Stimulated activated CD4-positive, alpha-beta T cell treated with anti-CD3 and anti-CD28 coated beads, Interleukin-2, amount 100 ng/mL, for 4 hours (primary cell): ENCODE data around the gene TMEM255B.
"Not testable (repeated sequence)": the region's sequence is repeated elsewhere in the genome, so short reads cannot be mapped to it uniquely, and the experiment has no call there.

Experiments used
- DNase-seq: peaks from one replicate; pipeline ENCODE4 v3.0.0-alpha.2; 2020; ENCODE audit warnings: low read depth

TMEM255B gene

DNA sequence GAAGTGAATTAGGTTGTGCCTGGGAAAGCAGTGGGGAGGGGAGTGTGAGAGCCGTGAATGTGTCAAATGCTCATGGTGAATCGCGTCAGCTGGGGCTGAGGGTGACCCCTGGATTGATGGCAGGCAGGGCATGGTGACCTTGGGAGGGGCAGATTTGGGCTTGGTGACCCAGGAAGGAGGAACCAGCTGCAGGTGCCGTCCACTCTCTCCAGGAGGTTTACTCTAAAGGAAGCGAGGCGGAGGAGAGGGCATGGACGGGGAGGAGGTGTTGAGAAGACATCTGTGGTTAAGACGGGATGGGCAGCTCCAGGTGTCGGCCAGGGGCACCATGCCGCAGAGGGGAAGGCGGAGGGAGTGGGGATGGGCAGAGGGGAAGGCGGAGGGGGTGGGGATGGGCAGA lies 28.7 kb downstream of the TMEM255B start:
- DNase-seq, result no peak

DNA sequence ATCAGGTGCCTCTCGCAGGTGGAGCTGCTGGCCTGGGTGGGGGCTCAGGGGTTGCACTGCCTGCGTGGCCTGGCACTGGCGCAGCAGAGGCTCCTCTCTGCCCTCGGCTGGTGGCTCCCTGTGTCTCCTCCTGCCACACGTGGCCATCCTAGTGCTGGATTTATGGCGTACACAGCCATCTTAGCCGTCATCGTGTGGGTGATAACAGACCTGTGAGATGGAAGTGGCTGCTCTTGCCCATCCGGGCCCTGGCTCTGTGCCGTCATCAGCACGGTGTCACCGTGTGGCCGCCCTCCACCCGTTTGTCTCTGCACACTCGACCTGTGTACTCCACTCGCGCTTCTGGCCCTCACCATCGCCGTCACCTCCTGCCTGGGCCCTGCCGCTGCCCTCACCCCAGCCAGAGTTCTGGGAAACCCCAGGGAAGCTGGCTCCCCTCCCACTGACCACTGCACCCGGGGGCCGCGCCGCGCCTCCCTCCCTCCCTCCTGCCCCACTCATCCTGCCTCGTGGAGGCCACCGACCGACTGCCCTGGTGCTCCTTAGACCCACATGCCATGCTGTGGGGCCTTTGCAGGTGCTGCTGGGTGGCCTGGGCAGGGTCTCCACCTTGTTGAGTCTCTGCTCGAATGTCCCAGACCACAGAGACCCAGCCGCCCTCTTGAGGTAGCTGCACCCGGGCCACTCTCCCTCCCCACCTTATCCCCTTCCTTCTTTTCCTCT lies 29.5 kb downstream of the TMEM255B start:
- DNase-seq, result no peak

DNA sequence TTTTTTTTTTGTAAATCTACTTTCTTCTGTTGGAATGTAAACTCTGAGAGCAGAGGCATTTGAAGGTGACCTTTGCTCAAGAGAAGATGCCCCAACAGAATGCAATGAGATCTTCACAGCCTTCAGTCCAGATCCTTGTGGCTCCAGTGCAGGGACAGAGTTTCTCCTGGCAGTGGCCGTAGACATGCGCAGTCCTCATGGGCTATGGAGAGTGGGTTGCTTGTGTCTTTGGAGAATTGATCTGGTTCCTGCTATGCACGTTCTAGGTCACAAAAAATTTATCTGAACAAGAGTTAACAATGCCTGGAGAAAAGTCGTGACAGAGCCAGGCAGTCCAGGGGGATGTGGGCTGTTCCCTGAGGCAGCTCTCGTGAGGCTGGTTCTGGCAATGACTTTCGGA lies 30.1 kb downstream of the TMEM255B start:
- no peak for DNase-seq

DNA sequence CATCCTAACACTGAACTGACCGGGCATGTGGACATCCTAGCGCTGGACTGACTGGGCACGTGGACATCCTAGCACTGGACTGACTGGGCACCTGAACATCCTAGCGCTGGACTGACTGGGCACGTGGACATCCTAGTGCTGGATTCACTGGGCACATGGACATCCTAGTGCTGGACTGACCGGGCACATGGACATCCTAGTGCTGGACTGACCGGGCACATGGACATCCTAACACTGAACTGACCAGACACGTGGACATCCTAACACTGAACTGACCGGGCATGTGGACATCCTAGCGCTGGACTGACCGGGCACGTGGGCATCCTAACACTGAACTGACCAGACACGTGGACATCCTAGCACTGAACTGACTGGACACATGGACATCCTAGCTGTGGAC lies 30.9 kb downstream of the TMEM255B start:
- DNase-seq, result not testable (repeated sequence)

DNA sequence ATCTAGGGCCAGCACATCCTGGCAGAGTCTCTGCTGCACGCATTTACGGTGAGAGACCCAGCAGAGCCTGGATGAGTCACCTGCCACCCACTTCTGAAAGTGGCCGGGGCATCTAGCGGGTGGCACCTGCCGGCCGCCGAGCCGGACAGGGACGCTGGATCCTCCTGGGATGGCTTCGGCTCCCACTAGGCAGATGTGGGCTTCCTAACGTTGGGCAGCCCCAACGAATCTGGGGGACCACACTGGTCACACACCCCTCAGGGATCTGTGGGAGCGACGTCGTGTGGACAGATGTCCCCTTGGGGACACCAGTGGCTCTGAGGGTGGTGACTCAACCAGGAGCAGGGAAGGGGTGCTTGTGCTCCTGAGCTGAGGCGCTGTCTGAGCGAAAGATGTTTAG lies 32.2 kb downstream of the TMEM255B start:
- no peak for DNase-seq

DNA sequence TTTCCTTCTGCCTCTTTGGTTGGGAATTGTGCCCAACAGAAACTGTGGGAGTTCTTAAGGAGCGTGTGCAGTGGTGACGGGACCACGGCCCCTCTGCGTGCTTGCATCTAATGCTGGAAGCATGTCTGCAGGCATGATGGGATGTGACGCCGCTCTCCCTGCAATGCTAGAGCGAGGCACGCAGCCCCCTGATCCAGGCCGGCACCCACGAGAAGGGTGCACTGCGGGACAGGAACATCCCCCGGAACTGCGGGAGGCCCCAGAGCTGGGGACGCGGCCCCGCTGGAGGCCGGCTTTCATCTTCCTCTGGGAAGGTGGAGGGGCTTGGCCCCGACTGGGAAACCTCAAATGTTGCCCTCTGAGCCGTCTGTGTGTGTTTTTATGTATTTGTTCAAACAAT lies 32.7 kb downstream of the TMEM255B start:
- DNase-seq, result no peak

DNA sequence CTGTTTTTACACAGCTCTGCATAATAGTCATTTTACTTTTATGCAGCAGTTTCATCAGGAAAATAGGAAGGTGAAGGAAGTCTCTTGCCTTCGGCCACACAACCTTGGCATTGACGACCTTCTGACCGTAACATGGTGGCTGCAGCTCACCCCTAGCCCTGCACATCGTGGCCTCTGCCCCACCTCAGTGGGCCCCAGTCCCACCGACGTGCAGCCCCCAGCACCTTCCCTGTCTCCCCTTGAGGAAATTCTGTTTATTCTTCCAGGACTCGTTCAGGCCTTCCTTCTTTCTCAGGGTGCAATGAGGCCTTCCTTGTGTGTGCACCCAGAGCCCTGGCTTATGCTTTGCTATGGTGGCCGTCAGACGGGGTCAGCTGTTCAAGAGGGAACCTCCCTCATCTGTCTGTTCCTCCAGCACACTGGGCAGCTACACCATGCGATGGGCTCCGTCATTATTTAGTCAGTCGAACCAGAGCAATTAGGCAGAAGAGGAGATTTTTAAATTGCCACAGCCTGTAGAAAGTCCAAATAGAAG lies 33.3 kb downstream of the TMEM255B start:
- DNase-seq, result no peak

DNA sequence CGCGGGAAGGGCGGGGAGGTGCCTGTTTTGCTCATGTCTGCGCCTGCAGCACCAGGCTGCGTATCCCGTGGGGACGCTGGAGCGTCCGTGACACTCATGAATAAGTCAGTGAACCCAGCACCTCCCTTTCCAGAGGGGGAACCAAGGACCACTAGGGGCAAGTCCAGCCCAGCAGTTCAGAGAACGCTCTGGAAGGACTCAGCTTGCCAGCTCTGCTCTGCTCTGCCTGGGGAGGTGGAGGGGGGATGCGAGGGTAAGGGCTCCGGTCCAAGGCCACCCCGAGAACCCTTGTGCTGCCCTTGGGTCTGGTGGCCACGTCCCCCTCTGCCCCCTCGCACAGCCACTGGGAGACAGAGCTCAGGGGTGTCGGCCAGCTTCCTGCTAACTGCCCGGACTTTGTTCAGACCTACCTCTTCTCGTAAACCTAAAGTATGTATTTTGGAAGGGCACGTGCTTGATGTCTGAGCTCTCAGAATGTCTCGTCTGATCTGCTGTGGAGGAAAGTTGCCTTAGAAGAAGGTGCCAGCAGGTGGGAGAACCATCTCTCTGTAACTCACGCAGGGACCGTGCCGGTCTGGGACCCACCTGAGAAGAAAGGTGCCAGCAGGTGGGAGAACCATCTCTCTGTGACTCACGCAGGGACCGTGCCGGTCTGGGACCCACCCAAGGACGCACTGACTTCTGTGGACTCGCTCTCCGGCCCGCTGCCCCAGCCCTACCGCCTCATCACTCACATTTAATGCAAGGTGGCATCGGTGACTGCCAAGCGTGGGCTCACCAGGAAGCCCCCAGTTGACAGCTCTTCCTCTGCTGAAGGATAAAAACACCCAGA lies 34.1 kb downstream of the TMEM255B start:
- DNase-seq, result no peak

DNA sequence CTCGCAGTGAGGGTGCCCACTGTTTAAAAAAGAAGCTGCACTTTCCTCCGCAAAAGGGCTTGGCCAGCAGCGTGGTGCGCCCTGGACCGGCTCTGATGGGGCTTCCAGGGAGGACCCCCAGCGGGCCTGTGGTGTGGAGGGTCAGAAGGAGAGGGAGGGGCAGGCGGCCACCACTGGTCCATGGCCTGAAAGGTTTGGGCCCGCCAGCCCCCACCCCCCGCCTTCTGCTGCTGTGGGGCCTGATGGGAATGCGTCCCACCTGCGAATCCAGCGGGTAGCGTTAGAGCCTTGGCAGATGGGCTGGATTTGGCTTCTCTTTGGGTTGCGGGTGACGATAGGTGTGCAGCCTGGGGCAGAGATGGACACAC lies 34.7 kb downstream of the TMEM255B start:
- DNase-seq, result no peak

DNA sequence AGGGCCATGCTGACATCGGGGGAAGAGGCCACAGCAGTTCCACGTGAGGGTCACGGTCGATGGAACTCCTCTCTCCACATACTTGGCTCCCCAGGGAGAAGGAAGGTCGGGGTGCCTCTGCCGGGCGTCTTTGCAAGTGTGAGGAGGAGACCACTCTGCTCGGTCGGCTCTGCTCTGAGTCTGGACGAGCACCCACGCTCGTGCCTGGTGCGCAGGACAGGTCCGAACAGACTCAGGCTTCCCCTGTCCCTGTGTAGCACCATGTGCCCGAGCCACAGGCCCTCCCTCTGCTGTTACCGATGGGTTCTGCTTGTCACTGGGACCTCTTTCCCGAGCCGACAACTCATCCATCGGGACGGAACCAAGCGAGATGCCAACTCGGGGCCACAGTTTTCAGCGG lies 35.1 kb downstream of the TMEM255B start:
- DNase-seq, result no peak

DNA sequence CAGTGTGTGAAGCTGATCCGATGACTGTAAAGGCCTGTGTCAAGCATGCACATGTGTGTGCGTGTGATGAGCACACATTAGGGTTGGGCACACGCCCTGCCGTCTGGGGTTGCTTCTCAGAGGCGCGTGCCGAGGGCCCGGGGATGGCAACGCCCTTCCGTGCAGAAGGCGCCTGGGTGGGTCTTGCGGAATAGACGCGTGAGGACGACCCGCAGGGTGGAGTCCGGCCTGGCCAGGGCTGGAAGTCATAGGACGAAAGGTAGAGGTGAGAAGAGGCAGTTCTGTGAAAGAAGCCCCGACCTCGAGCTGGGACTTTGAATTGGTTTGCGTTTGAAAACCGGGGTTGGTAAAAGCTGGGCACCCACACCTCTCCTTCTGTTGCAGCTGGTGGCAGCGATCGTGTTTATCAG lies 35.7 kb downstream of the TMEM255B start:
- DNase-seq, result no peak

DNA sequence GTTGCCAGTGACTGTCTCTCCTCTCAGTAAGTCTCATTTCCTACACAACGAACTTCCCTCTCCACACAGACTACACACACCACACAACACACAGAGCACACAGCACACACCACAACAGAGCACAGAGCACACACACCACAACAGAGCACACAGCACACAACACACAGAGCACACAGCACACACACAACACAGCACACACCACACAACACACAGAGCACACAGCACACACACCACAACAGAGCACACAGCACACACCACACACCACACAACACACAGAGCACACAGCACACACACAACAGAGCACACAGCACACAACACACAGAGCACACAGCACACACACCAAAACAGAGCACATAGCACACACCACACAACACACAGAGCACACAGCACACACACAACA lies 36.3 kb downstream of the TMEM255B start:
- not testable (repeated sequence) for DNase-seq

DNA sequence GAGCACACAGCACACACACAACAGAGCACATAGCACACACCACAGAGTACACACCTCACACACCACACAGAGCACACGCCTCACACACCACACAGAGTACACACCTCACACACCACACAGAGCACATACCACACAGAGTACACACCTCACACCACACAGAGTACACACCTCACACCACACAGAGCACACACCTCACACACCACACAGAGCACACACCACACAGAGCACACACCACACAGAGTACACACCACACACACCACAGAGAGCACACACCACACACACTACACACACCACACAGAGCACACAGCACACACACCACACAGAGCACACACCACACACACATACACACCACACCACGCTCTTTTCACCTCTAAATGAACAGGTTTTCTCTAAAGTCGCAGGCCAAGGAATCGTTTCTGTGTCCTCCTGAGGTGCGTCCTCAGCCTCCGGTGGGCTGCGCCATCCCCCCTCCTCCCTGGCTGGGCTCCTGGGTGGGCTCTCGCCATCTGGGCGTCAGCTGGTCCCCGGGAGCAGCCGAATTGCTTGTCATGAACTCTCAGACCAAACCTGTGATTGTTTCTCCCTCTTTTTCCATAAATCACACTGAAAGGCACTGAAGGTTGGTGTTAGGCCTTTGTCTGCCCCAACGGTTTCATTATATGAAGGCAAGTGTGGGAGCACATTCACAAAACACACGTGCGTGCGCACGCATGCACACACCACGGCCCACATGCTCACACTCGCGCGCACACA lies 37.4 kb downstream of the TMEM255B start:
- DNase-seq, result no peak

DNA sequence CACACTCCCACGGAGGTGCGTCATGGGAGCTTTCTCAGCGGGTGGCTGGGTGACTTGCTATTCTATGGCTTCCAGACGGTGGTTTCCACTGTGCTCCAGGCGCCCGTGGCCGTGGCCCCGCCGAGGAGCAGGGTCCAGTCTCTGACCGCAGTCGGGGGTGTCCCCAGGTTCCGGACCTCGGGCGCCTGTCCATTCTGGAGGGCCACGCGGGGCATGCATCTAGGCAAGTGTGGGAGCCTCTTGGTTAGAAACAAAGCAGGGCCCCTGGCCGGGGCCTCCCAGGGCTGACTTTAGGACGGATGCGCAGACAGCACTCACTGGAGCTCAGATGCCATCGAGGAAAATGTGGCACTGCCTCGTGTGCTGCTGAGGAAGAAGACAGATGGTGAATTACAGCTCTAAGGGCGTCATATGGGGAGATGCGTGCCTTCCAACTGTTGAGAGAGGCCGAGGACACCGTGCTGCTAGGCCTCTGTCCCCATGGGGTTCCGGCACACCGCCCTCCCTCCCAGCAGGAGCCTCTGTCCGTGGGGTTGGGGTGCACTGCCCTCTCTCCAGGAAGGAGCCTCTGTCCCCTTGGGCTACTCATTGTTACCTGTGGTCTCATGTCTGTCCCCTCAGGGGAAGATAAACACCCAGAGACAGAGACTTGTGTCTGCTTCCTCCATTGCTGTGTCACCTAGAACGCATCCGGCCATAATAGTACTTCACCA lies 38.1 kb downstream of the TMEM255B start:
- no peak for DNase-seq

DNA sequence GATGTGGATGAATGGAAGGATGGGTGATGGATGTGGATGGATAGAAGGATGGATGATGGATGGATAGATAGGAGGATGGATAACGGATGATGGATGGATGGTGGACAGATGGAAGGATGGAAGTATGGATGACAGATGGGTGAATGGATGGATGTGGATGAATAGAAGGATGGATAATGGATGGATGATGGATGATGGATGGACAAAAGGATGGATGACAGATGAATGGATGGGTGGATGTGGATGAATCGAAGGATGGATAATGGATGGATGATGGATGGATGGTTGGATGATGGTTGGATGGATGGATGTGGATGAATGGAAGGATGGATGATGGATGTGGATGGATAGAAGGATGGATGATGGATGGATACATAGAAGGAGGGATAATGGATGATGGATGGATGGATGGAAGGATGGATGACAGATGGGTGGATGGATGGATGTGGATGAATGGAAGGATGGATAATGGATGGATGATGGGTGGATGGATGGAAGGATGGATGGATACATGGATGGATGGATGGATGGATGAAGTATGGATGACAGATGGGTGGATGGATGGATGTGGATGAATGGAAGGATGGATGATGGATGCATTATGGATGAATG lies 39.3 kb downstream of the TMEM255B start:
- DNase-seq, result no peak

DNA sequence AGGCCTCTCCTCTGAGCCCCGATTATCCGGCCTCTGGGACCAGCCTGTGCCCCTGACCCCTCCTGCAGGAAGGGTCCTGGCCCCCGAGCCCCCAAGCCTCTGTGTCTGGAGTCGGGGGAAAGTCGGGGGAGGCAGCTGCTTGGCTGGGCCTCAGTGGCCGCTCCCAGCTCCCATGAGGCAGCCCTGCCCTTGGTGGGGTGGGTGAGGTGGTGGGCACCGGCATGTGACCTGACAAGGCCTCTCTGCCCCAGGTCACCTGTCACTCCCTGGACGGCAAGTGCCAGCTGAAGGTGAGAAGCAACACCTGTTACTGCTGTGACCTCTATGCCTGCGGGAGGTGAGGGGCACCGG lies 41.5 kb downstream of the TMEM255B start:
- no peak for DNase-seq

DNA sequence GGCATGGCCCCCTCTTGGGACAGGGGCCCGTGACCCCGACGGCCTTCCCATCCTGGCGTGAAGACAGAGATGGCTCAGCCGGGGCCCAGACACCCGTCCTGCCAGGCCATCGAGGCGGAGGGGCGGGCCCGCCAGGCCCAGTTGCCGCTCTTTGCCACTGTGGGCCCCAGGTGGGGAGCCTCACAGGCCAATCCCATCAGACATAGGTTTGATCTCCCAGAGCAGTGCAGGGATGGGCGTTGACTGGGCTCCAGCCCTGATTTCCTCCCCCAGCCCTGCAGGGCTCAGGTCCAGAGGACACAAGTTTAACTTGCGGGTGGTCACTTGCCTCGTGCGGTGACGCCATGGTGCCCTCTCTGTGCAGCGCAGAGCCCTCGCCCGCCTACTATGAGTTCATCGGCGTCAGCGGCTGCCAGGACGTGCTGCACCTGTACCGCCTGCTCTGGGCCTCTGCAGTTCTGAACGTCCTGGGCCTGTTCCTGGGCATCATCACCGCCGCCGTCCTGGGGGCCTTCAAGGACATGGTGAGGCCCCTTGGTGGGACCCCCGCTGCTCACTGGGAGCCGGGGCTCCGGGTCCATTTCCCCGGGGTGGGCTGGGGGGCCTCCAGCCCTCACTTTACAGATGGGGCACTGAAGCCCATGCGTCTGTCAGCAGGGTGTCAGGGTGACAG lies 42.4 kb downstream of the TMEM255B start:
- no peak for DNase-seq

DNA sequence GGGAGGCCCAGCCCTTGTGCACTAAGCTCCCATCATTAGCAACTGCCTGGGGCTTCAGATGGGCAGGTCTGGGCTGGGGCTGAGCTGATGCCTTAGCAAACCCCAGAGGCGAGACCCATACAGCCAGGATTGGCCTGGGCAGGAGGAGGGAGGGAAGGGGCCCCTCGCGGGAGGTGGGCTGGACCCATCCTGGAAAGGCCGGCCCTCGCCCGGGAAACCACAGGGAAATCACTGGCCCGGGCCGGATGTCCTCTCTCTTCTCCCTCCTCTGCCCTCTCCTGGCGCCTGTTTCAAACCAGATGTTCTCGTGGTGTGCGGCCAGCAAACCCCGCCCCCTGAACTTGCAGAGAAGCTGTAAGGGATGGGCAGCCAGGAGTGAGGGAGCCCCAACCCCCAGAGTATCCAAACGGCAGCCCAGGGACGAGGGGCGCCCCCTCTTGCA lies 43.1 kb downstream of the TMEM255B start:
- no peak for DNase-seq

DNA sequence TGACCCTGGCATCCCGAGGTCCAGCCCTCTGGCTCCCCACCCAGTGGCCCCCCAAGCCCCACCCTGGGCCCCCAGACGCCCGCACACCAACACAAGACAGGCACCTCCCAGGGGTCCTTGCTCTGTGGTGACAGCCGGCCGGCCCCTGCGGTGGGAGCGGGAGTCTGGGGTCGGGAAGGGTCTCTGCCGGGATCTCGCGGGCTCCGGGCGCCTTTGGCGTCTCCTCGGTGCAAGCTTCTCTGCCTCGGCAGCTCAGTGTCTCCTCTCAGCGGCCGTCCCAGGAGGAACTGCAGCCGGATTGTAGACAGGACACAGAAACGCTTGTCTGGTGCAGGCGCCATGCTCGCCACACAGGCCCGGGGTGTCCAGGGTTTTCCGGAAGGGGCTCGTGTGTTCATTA lies 43.7 kb downstream of the TMEM255B start:
- DNase-seq, result no peak

DNA sequence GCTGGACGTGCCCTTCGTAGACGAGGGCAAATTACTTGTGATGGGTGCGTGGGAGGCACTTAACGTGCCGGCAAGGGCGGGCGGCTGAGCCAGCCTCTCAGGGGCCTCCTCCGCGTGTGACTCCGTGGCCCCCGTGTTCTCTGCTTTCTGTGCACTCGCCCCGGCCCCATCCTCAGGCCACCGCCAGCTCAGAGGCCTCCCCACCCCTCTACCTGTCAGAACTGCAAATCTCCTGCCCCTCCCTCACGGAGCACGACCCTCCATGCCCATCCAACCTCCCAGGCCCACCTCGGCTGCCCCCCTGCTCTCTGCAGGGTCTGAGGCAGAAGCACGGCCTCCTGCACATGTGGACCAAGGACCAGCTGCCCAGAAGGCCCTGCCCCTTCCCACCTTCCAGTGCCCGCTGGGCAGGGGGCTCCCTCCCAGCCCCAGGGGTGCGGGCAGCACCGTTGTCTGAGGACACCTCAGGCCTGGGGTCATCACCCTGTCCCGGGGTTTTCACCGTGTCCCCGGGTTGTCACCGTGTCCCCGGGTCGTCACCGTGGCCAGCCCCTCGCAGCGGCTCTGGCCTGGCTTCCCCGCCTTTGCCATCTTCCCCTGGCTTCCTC lies 44.5 kb downstream of the TMEM255B start:
- no peak for DNase-seq
